Adrenal gland (tissue), 12 donors: ENCODE data around the gene HHATL. TPM values are rescaled to one million over a fixed set of nuclear protein-coding genes. Genes with fewer than 3 reads are reported as not detected.

Experiments used
- DNase-seq, 7 donors: peaks; one replicate each; pipeline ENCODE4 v3.0.0-alpha.2; 2019 to 2020
- H3K27ac ChIP-seq, 5 donors: fragments of 200-600 bp; sonication (generic) in 4 of 5; 1 replicate in 3 of 5; 2 replicates in 2 of 5; pipeline versions ENCODE4 v1.5.1 to v1.8.0; 2016 to 2020; ENCODE audit warnings: mild to moderate bottlenecking in 1 of 5
- H3K27me3 ChIP-seq: fragments of 200-600 bp; 2 replicates; pipeline ENCODE4 v1.8.0; 2021
- H3K36me3 ChIP-seq, 2 donors: fragments of 200-600 bp; replicated peaks in 1 of 2; 1 replicate in 1 of 2; 2 replicates in 1 of 2; pipeline versions ENCODE4 v1.5.1 to v1.8.0; 2018 to 2022
- H3K4me1 ChIP-seq, 2 donors: fragments of 200-600 bp; replicated peaks in 1 of 2; 1 replicate in 1 of 2; 2 replicates in 1 of 2; pipeline versions ENCODE4 v1.5.1 to v1.8.0; 2018 to 2021
- H3K4me3 ChIP-seq, 4 donors: fragments of 200-600 bp; sonication (generic) in 3 of 4; one replicate each; pipeline ENCODE4 v1.5.1; 2016 to 2018
- H3K9me3 ChIP-seq, 3 donors: fragments of 200-600 bp; sonication (generic) in 1 of 3; replicated peaks in 1 of 3; 1 replicate in 2 of 3; 2 replicates in 1 of 3; pipeline versions ENCODE4 v1.5.1 to v1.8.0; 2016 to 2021
- POLR2A ChIP-seq, 2 donors: fragments of 450-650 bp; IDR thresholded peaks; one replicate each; pipeline ENCODE4 v1.6.1; 2017; ENCODE audit warnings: antibody characterized with exemption in 2 of 2, mild to moderate bottlenecking in 2 of 2, moderate library complexity in 1 of 2
- WGBS, 4 donors: extraction: QIAGEN DNeasy Blood & Tissue Kit in 2 of 4; methylation state at CpG; one replicate each; pipeline versions ENCODE4 v1.1.5 to v1.1.7; 2013 to 2017; 5-methylcytosine and 5-hydroxymethylcytosine counted together
- intact Hi-C, 2 donors: fragments of 100-400 bp; cut with DNase I; formaldehyde crosslinking; loops; one replicate each; pipeline versions ENCODE4 v1.14.1 to v1.15.0; 2022 to 2023
- polyA plus RNA-seq, 3 donors: library from polyadenylated mRNA; stranded (reverse); fragments of 200-250 nt in 2 of 3; fragments of 350-450 nt in 1 of 3; fragmentation: Illumina TruSeq in 1 of 3; extraction: RNeasy Lipid Tissue Mini Kit (QIAGEN cat#74804) in 1 of 3; gene quantifications; one replicate each; pipeline ENCODE4 v1.2.3, GENCODE V29; 2013 to 2014
- total RNA-seq, 9 donors: library from RNA; depleted of rRNA in 4 of 9; stranded (reverse); fragments of >200 nt in 4 of 9; fragments of 120-200 nt in 1 of 9; fragmentation: NEBNext Ultra II Directional in 1 of 9; extraction: Animal tissue kit (Norgen Biotek cat#: 25700) in 1 of 9; gene quantifications; one replicate each; pipeline versions ENCODE4 v1.1.0 to v1.2.4, GENCODE V29; 2013 to 2023
- TF ChIP-seq, protein P1 (sequence below), 6 experiments: fragments of 450-650 bp in 4 of 6; fragments of 200-600 bp in 2 of 6; sonication (generic) in 1 of 6; IDR thresholded peaks; 1 replicate in 5 of 6; 2 replicates in 1 of 6; pipeline versions ENCODE4 v1.5.1 to v1.8.0; 2016 to 2021; ENCODE audit warnings: antibody characterized with exemption in 6 of 6, mild to moderate bottlenecking in 2 of 6, moderate library complexity in 1 of 6
- donor health status: healthy with polysubstance abuse.
- donor health status: Bipolar disorder and iron deficiency.
- donor health status: DM: yes; HTN: yes; CAD: no.
- donor health status: DM: no; HTN: no; CAD: no.
- donor health status: DM: no; HTN: no; CAD: no.
- donor health status: DM: yes; HTN: yes; CAD: no.

Gene HHATL
- total and polyA plus RNA-seq, 12 donors = 0.18 to 4.5 (median 0.73) TPM; not detected in 2

DNA sequence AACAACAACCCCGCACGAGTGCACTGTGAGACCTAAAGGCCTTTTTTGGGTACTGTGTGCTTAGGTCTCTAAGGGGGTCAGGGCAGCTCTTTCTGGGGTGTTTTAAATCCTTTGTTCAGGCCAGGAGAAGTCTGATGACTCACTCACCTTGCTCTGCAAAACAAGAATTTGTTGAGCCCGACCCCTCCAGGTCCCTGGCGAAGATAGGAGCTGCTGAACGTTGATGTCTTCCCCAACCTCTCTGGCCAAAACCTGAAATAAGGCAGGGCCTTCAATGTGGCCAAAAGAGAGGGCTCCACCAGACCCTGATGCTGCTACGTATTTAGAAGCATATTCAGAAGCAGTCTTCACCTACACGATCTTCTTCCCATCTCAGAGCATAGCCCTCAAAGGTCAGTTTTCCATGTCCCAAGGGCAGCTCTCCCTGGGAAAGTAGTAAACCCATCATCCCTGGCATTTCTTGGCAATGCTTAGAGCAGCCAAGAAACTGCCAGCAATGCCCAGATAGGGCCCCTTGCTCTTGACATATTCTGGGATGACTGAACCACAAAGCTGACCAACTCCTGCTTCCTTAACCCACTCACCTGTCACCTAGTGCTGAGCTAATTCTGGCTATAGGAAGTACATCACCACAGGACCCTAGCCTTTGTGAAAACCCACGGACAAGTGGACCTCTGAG is 43.3 kb upstream of the HHATL start:
- Histone ChIP-seq H3K9me3 (no peaks in the 10 kb centered on the region), H3K4me1 (no peaks in the 10 kb centered on the region), H3K4me3 (no peak overlapping the region), H3K27me3 (no peaks in the 10 kb centered on the region), H3K36me3 (no peaks in the 10 kb centered on the region), H3K27ac (peak overlapping the region in 2 of 5 donors; percentile 7 to 21)
- no peak for DNase-seq
- WGBS, 4 donors = 76 to 87% (median 83%) methylated on average over 8 of the region's 8 CpGs
- TF ChIP-seq POLR2A (IDR thresholded peaks at IDR 0.05) = no peak
- TF ChIP-seq, protein P1, sequence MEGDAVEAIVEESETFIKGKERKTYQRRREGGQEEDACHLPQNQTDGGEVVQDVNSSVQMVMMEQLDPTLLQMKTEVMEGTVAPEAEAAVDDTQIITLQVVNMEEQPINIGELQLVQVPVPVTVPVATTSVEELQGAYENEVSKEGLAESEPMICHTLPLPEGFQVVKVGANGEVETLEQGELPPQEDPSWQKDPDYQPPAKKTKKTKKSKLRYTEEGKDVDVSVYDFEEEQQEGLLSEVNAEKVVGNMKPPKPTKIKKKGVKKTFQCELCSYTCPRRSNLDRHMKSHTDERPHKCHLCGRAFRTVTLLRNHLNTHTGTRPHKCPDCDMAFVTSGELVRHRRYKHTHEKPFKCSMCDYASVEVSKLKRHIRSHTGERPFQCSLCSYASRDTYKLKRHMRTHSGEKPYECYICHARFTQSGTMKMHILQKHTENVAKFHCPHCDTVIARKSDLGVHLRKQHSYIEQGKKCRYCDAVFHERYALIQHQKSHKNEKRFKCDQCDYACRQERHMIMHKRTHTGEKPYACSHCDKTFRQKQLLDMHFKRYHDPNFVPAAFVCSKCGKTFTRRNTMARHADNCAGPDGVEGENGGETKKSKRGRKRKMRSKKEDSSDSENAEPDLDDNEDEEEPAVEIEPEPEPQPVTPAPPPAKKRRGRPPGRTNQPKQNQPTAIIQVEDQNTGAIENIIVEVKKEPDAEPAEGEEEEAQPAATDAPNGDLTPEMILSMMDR (IDR thresholded peaks at IDR 0.05) = no peak
- intact Hi-C loops = loop anchor here in 1 of 2 donors (10.0 kb wide), 1 partner anchor 161 kb away; the partner anchor contains the start of gene SEC22C

DNA sequence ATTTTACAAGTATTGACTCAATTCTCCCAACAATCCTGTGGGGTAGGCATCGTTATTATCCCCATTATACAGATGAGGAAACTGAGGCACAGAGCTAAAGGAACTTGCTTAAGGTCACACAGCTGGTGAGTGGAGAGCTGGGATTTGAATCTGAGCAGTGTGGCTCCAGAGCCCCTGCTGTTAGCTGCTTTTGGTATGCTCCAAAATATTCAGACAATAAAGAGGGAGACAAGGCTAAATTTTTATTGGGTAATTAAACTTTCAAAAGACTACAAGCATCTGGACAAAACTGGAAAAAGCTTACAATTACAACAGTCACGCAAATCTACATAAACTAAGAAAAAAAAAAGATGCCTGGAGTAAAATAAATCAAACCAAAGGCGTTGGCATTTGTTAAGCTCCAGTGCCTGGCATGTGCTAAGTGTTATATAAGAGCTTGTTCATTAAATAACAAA is 42.7 kb upstream of the HHATL start:
- Histone ChIP-seq H3K9me3 (no peaks in the 10 kb centered on the region), H3K27me3 (no peaks in the 10 kb centered on the region), H3K4me1 (no peaks in the 10 kb centered on the region), H3K4me3 (no peak overlapping the region), H3K36me3 (no peaks in the 10 kb centered on the region), H3K27ac (no peak overlapping the region)
- no peak for DNase-seq
- intact Hi-C loops = loop anchor here in 1 of 2 donors (10.0 kb wide), 1 partner anchor 161 kb away; the partner anchor contains the start of gene SEC22C
- 82 to 93% (median 91%) methylated on average over 3 of the region's 3 CpGs for WGBS, 4 donors
- TF ChIP-seq POLR2A (IDR thresholded peaks at IDR 0.05) = no peak
- TF ChIP-seq, protein P1 (IDR thresholded peaks at IDR 0.05) = no peak

DNA sequence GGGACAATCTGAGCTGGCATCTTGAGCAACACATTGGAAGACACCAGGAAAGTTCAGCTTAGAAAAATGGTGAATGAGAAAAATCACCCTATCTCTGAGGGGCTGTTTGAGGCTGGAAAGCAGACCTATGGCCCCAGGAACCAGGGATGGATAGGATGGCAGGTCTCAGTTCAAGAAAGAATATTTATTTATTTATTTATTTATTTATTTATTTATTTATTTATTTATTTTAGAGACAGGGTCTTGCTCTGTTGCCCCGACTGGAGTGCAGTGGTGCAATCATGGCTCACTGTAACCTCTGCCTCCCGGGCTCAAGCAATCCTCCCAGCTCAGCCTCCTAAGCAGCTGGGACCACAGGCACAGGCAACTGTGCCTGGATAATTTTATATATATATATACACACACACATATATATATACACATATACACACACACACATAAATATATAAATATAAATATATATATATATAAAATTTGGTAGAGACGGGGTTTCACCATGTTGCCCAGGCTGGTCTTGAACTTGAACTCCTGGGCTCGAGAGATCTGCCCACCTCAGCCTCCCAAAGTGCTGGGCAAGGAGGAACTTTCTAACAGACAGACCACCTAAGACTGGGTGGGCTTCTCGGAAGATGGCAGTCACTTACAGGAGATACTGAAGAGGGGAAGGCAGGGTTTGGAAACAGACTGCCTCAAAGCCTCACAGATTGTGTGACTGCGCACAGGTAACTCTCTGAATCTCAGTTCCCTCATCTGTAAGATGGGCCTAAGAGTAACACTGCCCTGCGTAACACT is 40.8 kb upstream of the HHATL start:
- 89 to 96% (median 94%) methylated on average over 7 of the region's 7 CpGs for WGBS, 4 donors
- Histone ChIP-seq H3K36me3 (no peaks in the 10 kb centered on the region), H3K9me3 (no peaks in the 10 kb centered on the region), H3K4me3 (no peak overlapping the region), H3K27ac (no peak overlapping the region), H3K4me1 (no peaks in the 10 kb centered on the region), H3K27me3 (no peaks in the 10 kb centered on the region)
- DNase-seq = peak in 1 of 7 donors; percentile 47
- TF ChIP-seq, protein P1 (IDR thresholded peaks at IDR 0.05) = no peak
- TF ChIP-seq POLR2A (IDR thresholded peaks at IDR 0.05) = no peak
- intact Hi-C loops = loop anchor here (5.0 to 10.0 kb wide), 2 partner anchors 81 to 159 kb away; partner anchors contain the start of gene SEC22C (in 1 of the 2)

DNA sequence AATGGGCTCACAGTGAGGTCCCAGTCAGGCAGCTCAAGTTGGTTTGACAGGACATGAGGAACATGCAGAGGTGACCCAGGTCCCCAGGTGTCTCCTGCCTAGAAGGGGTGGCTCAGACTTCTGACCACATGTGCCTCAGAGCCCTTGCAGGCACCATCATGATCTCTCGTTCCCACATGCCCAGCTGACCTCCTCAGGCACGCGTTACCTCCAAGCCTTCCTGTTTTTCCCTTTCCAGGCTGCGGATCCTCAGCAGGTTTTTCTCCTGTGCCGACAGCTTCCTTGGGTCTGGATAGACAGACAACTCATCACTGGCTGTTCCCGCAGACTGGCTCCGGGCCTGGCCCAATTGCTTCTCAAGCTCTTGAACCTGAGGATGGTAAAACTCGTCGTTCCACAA is 40.1 kb upstream of the HHATL start:
- Histone ChIP-seq H3K9me3 (no peaks in the 10 kb centered on the region), H3K36me3 (no peaks in the 10 kb centered on the region), H3K4me1 (no peaks in the 10 kb centered on the region), H3K4me3 (no peak overlapping the region), H3K27me3 (no peaks in the 10 kb centered on the region), H3K27ac (no peak overlapping the region)
- TF ChIP-seq, protein P1 (IDR thresholded peaks at IDR 0.05) = no peak
- no peak for TF ChIP-seq POLR2A (IDR thresholded peaks at IDR 0.05)
- DNase-seq = no peak
- 92 to 97% (median 95%) methylated on average over 9 of the region's 9 CpGs for WGBS, 4 donors
- intact Hi-C loops = loop anchor here (5.0 to 10.0 kb wide), 2 partner anchors 80 to 158 kb away; partner anchors contain the start of gene SEC22C (in 1 of the 2)
